GM19193 (cell line): Measurements from ENCODE around the gene HLA-DOA.

ENCODE experiments used
- POLR2A ChIP-seq: IDR thresholded peaks from 4 replicates; pipeline ENCODE4 v1.6.1; 2011; ENCODE audit not compliant: insufficient read depth, insufficient read length; ENCODE audit errors: extremely low read depth

The HLA-DOA gene

GRCh38 chr6:33023536-33023935 lies 14.1 kb upstream of the HLA-DOA start:
- TF ChIP-seq POLR2A, result no peak

DNA sequence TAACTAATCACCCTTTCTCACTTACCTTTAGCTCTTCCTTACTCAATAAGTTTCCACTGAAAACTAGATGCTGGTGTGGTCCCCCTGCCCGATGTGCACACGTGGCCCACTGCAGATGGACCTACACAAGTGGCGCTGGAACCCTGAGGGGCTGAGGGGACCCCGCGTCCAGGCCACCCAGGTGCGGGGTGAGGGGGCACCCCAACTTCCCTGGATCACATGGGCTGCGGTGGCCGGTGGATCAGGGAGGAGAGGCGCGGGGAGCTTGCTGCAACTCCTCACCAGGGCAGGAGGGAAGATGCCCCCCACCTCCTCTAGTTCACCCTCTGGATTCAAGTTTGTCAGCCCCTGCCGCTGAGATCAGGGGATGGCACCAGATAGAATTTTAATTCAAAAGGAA lies 12.5 kb upstream of the HLA-DOA start:
- TF ChIP-seq POLR2A, result no peak

- no peak for TF ChIP-seq POLR2A
Observed at GRCh38 chr6:33019372-33019771, 10.0 kb upstream of the HLA-DOA start.

DNA sequence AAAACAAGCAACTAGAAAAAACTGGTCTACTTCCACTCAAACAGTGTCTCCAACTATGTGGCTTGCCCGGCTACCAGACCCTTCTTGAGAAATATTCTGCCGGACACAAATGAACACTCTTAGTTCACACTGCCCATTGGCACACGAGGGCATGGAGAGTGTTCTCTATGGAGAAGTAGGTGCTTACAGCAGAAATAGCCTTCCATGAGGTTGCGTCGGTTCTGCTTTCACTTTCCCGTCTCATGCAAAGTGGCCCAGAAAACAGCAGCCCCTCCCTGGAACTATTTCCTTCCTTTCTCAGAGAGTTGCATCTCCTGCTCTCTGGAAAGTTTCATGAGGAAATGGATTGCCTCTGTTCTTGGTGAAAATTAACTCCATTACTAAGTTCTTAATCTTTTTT lies 9.5 kb upstream of the HLA-DOA start:
- TF ChIP-seq POLR2A, result no peak

GRCh38 chr6:33018418-33018817 lies 9.0 kb upstream of the HLA-DOA start:
- TF ChIP-seq POLR2A, result no peak

GRCh38 chr6:33017694-33018353 lies 8.4 kb upstream of the HLA-DOA start:
- no peak for TF ChIP-seq POLR2A

GRCh38 chr6:33017018-33017417 lies 7.6 kb upstream of the HLA-DOA start:
- no peak for TF ChIP-seq POLR2A

DNA sequence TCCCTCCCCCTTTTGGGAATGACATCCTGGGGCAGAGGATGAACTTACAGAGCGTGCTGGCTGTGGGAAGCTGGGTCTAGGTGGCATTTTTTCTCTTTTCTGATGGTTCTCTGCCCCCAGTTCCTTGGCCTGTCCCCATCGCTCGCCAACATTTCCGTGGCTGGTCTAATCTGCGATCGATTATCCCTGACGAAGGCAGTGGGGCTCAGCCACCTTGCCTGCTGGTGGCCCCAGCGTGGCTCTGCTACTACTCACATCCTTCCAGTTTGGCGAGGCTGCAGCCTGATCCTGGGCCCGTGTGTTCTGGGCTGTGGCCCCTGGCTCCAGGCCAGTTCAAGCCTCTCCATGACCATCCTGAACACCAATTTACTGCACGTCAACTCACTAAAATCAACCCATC lies 6.4 kb upstream of the HLA-DOA start:
- no peak for TF ChIP-seq POLR2A

DNA sequence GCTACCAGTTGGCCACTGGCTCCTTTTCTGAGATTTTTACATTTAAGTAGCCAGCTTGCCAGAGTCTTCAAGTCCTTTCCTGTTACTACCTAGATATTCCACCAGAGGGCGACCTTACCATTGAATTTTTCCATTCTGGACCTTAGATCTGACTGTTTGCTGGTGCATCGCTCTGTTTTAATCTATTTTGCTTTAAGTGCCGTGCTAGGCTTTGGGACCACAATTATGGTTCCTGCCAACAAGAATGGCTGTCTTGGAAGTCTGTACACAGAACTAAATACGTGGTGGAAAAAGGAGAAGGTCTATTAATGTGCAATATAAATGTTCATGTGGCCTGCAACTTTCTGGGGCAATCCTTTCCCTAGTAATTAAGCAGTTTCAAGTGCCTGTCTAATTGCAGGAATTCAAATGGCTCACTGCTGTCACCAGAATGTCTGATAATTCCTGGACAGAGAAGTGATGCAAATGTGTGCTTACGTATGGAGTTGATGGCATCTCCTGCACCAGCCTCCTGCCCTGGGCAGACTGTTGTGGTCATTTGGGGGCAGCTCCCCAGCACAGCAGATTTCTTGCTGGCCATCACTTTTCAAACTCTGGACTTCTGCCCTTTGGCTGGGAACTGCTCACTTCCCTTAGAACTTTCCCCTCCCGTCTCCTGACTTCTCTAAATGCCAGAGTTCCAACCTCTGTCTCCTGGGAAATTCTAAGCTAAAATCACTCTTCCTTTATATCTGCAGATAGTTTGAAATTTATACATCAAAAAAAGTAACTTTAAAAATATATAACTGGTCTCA lies 5.6 kb upstream of the HLA-DOA start:
- TF ChIP-seq POLR2A, result no peak

DNA sequence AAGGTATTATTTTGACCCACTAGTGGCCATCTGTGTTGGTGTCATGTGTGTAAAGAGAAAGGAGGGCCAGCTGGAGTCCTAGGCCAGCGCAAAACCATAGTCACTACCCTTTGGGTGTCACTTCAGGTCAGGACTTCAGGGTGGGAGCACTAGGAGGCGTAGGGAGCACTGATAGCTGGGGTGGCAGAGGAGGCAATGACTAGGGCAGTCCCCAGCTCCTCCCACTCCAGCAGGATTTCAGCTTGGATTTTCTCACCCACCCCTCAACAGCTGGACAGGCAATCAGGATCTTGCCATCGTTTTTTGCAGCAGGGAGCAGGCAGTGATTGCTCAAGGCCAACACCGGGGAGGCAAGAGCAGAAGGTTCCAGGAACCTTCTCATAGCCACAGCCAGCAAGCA lies 4.2 kb upstream of the HLA-DOA start:
- TF ChIP-seq POLR2A, result no peak

DNA sequence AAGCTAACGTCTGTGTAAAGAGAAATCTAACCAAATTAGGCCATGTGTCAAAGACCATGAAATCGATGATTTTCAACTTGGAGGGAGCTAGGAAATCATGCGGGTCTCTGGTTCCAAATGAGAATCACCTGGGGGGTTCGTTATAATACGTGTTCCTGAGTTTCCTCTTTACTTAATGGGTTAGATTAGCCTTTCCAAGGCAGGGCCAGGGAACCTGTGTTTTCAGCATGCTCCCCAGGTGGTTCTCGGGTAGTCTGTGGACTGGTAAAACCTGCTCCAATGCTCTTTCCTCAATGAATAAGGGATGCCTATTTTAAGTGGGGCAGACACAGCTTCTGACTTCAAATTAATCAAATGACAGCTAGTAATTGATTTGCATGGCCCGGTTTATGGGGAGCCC lies 965 bp upstream of the HLA-DOA start:
- TF ChIP-seq POLR2A, result no peak

DNA sequence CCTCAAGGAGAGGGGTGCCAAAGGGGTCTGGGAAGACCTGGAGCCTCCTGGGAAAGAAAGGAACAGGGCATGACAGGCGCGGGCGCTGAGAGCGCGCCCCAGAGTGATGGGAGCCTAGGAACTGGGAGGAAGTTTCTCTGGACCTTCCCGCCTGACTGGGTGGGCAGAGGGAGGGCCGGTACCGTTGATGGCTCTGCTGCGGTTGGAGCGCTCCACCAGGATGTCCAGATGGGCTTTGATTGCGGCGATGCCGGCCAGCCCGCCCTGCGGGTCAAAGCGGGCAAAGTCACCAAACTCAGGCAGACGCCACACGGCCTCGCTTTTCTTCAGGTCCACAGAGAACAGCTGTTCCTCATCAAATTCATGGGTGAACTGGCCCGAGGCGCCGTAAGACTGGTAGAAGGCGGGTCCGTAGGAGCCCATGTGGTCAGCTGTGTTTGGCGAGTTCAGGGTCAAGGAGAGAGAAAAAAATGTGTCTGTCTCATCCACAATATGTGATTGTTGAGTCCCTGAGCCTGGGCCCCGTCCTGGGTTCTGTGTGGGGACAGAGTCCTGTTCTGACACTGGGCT lies 1.5 kb downstream of the HLA-DOA start:
- no peak for TF ChIP-seq POLR2A

- no peak for TF ChIP-seq POLR2A
Observed at GRCh38 chr6:33004940-33005339, 4.5 kb downstream of the HLA-DOA start.

DNA sequence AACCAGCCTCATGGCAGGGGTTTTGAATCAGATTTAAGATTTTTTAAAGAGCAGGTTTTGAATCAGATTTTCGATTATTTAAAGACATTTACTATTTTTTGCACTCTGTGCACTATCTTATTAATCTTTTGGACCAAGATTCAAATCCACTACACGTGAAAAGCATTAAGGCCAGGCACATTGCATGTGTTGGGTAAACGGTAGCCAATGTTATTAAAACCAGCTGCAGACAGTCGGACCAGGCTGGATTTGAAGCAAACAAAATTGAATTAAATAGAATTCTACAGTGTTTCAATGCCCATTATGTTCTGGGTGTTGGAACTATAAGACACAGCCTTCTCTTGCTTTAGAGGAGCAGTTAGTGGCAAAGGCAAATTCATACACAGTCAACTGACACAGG lies 7.7 kb downstream of the HLA-DOA start:
- TF ChIP-seq POLR2A, result no peak

- TF ChIP-seq POLR2A, result no peak
Observed at GRCh38 chr6:33000055-33000454, 9.3 kb downstream of the HLA-DOA start.

GRCh38 chr6:32995448-32995847 lies 13.9 kb downstream of the HLA-DOA start:
- no peak for TF ChIP-seq POLR2A

GRCh38 chr6:32993363-32993973 lies 15.9 kb downstream of the HLA-DOA start:
- no peak for TF ChIP-seq POLR2A

- TF ChIP-seq POLR2A, result no peak
Observed at GRCh38 chr6:32991972-32992371, 17.4 kb downstream of the HLA-DOA start.
